HCT116 (cell line): ENCODE measurements around the gene HEPACAM. TPM values are rescaled to one million over a fixed set of nuclear protein-coding genes. Genes with fewer than 3 reads are reported as not detected.

Source experiments
- ATAC-seq: fragments of 200-7000 bp; cut with Tn5 transposase; 2 replicates; pipeline ENCODE4 v1.9.1; 2020; ENCODE audit warnings: mild to moderate bottlenecking, moderate library complexity
- BruUV-seq: library from RNA; stranded (reverse); fragments of 400-500 nt; replicated peaks from 2 replicates; lab custom pipeline; 2021; lab: Mats Ljungman, UMichigan
- CTCF ChIA-PET: fragments of 300-600 bp; sonication (Branson Sonifier 250); formaldehyde crosslinking; loops from one replicate; lab custom pipeline; 2021; ENCODE audit warnings: antibody characterized with exemption; lab: Charles Lee
- POLR2A ChIA-PET: fragments of 300-600, 350-600 bp; sonication (Branson Sonifier 250); formaldehyde crosslinking; loops from one replicate; lab custom pipeline; 2021; ENCODE audit warnings: antibody characterized with exemption; lab: Charles Lee
- RAD21 ChIA-PET, 2 experiments: fragments of 300-600 bp; sonication (Branson Sonifier 250); formaldehyde crosslinking; loops; one replicate each; lab custom pipeline; 2023; ENCODE audit warnings: low total read pairs in 2 of 2; ENCODE audit not compliant: uncharacterized antibody in 2 of 2, unreplicated experiment in 2 of 2, low non-redundant PET in 1 of 2; lab: Charles Lee
- DNase-seq: peaks from one replicate; pipeline ENCODE4 v3.0.0-alpha.2; 2010; ENCODE audit warnings: low read depth, low spot score
- H2AFZ ChIP-seq: fragments of 200-600 bp; shearing (Covaris generic), sonication (generic); 2 replicates; pipeline ENCODE4 v1.6.1; 2017; ENCODE audit warnings: low read depth, mixed run types, mixed read lengths, antibody characterized with exemption, low read length; ENCODE audit not compliant: poor library complexity, severe bottlenecking
- H3K27ac ChIP-seq: 2 replicates; pipeline ENCODE4 v1.5.1; 2012; ENCODE audit warnings: low read depth, low read length
- H3K27me3 ChIP-seq: fragments of 200-600 bp; sonication (generic); 2 replicates; pipeline ENCODE4 v1.6.1; 2016; ENCODE audit warnings: mixed run types, low read length, mixed read lengths; ENCODE audit not compliant: insufficient read depth
- H3K36me3 ChIP-seq, 2 experiments: fragments of 200-500 bp in 1 of 2; fragments of 200-600 bp in 1 of 2; sonication (Bioruptor generic) in 1 of 2; sonication (generic) in 1 of 2; 2 replicates each; pipeline versions ENCODE4 v1.5.1 to v1.6.1; 2014 to 2016; ENCODE audit warnings: low read length in 2 of 2, inconsistent platforms in 1 of 2, mixed read lengths in 1 of 2, mixed run types in 1 of 2; ENCODE audit not compliant: insufficient read depth in 2 of 2, control insufficient read depth in 1 of 2
- H3K4me1 ChIP-seq, 2 experiments: fragments of 200-600 bp in 1 of 2; sonication (generic) in 1 of 2; 2 replicates each; pipeline versions ENCODE4 v1.5.1 to v1.6.1; 2012 to 2017; ENCODE audit warnings: low read length in 2 of 2, inconsistent platforms in 1 of 2, mild to moderate bottlenecking in 1 of 2, mixed read lengths in 1 of 2, mixed run types in 1 of 2, moderate library complexity in 1 of 2; ENCODE audit not compliant: insufficient read depth in 2 of 2, control insufficient read depth in 1 of 2
- H3K4me2 ChIP-seq: fragments of 200-600 bp; sonication (generic); 2 replicates; pipeline ENCODE4 v1.6.1; 2017; ENCODE audit warnings: mixed run types, low read length, mixed read lengths
- H3K4me3 ChIP-seq, 2 experiments: fragments of 200-600 bp in 1 of 2; sonication (generic) in 1 of 2; replicated peaks in 1 of 2; 2 replicates each; pipeline ENCODE4 v1.5.1; 2011 to 2016; ENCODE audit warnings: low read length in 2 of 2, control low read depth in 1 of 2, low read depth in 1 of 2, mild to moderate bottlenecking in 1 of 2, mixed read lengths in 1 of 2, mixed run types in 1 of 2
- H3K79me2 ChIP-seq: fragments of 200-600 bp; sonication (generic); 2 replicates; pipeline ENCODE4 v1.6.1; 2017; ENCODE audit warnings: mild to moderate bottlenecking, mixed run types, low read length, moderate library complexity, mixed read lengths; ENCODE audit not compliant: insufficient read depth
- H3K9ac ChIP-seq: fragments of 200-600 bp; sonication (generic); 2 replicates; pipeline ENCODE4 v1.6.1; 2016; ENCODE audit warnings: low read length, mixed read lengths
- H3K9me2 ChIP-seq: fragments of 200-600 bp; sonication (generic), shearing (Covaris generic); 2 replicates; pipeline ENCODE4 v1.6.1; 2017; ENCODE audit warnings: mixed run types, mild to moderate bottlenecking, moderate library complexity; ENCODE audit not compliant: insufficient read depth
- H3K9me3 ChIP-seq, 2 experiments: fragments of 200-500 bp in 1 of 2; fragments of 200-600 bp in 1 of 2; sonication (Bioruptor generic) in 1 of 2; sonication (generic) in 1 of 2; 2 replicates each; pipeline ENCODE4 v1.6.1; 2014 to 2017; ENCODE audit warnings: low read length in 2 of 2, mixed read lengths in 2 of 2, inconsistent platforms in 1 of 2, low read depth in 1 of 2, mild to moderate bottlenecking in 1 of 2, mixed run types in 1 of 2, moderate library complexity in 1 of 2; ENCODE audit not compliant: control insufficient read depth in 1 of 2, insufficient read depth in 1 of 2
- H4K20me1 ChIP-seq: fragments of 200-600 bp; sonication (generic), shearing (Covaris generic); 2 replicates; pipeline ENCODE4 v1.6.1; 2017; ENCODE audit warnings: mixed run types, mild to moderate bottlenecking, moderate library complexity; ENCODE audit not compliant: insufficient read depth
- ELF1 ChIP-seq: IDR thresholded peaks from 2 replicates; pipeline ENCODE4 v1.6.1; 2012; ENCODE audit warnings: low read depth, borderline replicate concordance
- EZH2 ChIP-seq: fragments of 200-600 bp; sonication (generic); IDR thresholded peaks from 2 replicates; pipeline ENCODE4 v1.6.1; 2017; ENCODE audit warnings: antibody characterized with exemption, mixed run types
- EZH2phosphoT487 ChIP-seq: fragments of 200-600 bp; IDR thresholded peaks from 2 replicates; pipeline ENCODE4 v1.6.1; 2018; ENCODE audit warnings: antibody characterized with exemption, borderline replicate concordance
- FOSL1 ChIP-seq: IDR thresholded peaks from 2 replicates; pipeline ENCODE4 v1.6.1; 2012; ENCODE audit warnings: low read depth
- JUND ChIP-seq: IDR thresholded peaks from 2 replicates; pipeline ENCODE4 v1.6.1; 2012
- RAD21 ChIP-seq: IDR thresholded peaks from 2 replicates; pipeline ENCODE4 v1.6.1; 2012; ENCODE audit warnings: low read depth, mild to moderate bottlenecking
- TCF7L2 ChIP-seq: IDR thresholded peaks from 2 replicates; pipeline ENCODE4 v1.7.0; 2011; ENCODE audit warnings: borderline replicate concordance, inconsistent platforms; ENCODE audit not compliant: insufficient read depth, insufficient read length; ENCODE audit errors: extremely low read depth
- ZFX ChIP-seq: fragments of 450-650 bp; IDR thresholded peaks from 2 replicates; pipeline ENCODE4 v1.6.1; 2017
- intact Hi-C: fragments of 100-400 bp; cut with micrococcal nuclease; formaldehyde crosslinking; loops from 2 replicates; pipeline ENCODE4 v1.10.0; 2022
- total RNA-seq: library from RNA; stranded (reverse); gene quantifications from one replicate; pipeline ENCODE4 v1.2.1, GENCODE V29; 2021; ENCODE audit not compliant: unreplicated experiment
- TF ChIP-seq, protein P1 (sequence below): IDR thresholded peaks from 2 replicates; pipeline ENCODE4 v1.6.1; 2012

HEPACAM gene
- total RNA-seq, 1 experiment from 2014 or later, result not detected

DNA sequence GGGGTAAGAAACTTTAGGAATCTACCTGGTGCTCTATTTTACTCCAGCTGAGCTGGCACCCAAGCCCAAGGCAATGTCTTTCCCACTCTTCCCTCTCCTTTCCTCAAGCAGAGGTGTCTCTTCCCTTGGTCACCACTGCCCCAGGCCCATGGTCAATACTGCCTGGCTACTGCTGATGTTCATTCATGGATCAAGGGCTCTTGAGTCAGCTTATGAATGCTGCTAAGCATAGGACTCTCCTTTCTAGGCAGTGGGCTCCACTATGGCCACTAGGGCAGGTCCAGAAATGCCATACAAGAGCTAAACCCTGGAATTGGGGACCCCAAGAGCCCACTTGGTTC lies 19.5 kb downstream of the HEPACAM start:
- CTCF ChIA-PET, result no interaction called here
- peaks cover 0 to 5% of the 10 kb centered on the region in 2 experiments; a peak in 1 of 4 replicates for H3K4me1 ChIP-seq
- no peak overlapping the region for H3K4me3 ChIP-seq
- H4K20me1 ChIP-seq, result no peaks in the 10 kb centered on the region
- ATAC-seq (no peak), DNase-seq (no peak)
- no peak overlapping the region for H2AFZ ChIP-seq
- H3K36me3 ChIP-seq, result no peaks in the 10 kb centered on the region
- H3K9ac ChIP-seq, result no peak overlapping the region
- RAD21 ChIA-PET, result no interaction called here
- no peaks in the 10 kb centered on the region for H3K9me2 ChIP-seq
- no peaks in the 10 kb centered on the region; a peak in 1 of 4 replicates for H3K9me3 ChIP-seq
- intact Hi-C loops, result no loop called here
- no peaks in the 10 kb centered on the region for H3K79me2 ChIP-seq
- POLR2A ChIA-PET, result no interaction called here
- no peak overlapping the region for H3K27ac ChIP-seq
- no TSS peak for BruUV-seq
- no peak overlapping the region for H3K4me2 ChIP-seq
- no peak for TF ChIP-seq ZFX
- no peak for TF ChIP-seq EZH2phosphoT487
- TF ChIP-seq, protein P1, sequence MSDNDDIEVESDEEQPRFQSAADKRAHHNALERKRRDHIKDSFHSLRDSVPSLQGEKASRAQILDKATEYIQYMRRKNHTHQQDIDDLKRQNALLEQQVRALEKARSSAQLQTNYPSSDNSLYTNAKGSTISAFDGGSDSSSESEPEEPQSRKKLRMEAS, result no peak
- TF ChIP-seq ELF1, result no peak
- TF ChIP-seq JUND, result no peak
- TF ChIP-seq FOSL1, result no peak
- TF ChIP-seq TCF7L2, result no peak
- no peaks in the 10 kb centered on the region for H3K27me3 ChIP-seq

DNA sequence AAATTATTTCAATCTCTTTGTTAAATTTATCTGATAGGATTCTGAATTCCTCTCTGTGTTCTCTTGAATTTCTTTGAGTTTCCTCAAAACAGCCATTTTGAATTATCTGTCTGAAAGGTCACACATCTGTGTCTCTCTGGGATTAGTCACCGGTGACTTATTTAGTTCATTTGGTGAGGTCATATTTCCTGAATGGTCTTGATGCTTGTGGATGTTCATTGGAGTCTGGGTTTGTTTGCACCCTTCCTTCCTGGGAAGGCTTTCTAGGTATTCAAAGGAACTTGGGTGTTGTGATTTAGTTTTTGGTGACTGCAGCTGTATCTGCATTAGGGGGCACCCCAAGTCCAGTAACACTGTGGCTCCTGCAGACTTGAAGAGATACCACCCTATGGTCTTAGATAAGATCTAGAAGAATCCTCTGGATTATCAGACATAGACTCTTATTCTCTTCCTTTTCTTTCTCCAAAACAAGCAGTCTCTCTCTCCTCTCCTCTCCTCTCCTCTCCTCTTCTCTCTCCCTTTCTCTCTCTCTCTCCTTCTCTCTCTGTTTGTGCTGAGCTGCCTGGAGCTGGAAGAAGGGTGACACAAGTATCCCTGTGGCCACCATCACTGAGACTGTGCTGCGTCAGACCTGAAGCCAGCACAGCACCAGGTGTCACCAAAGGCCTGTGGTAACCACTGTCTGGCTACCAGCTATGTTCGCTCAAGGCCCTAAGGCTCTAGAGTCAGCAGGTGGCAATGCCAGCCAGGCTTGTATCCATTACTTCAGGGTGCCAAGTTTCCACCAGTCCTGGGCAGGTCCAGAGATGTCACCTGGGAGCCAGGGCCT lies 20.1 kb downstream of the HEPACAM start:
- H3K9me2 ChIP-seq, result no peaks in the 10 kb centered on the region
- no peaks in the 10 kb centered on the region for H3K79me2 ChIP-seq
- peaks cover 0 to 5% of the 10 kb centered on the region in 2 experiments; a peak in 1 of 4 replicates for H3K4me1 ChIP-seq
- H3K9ac ChIP-seq, result no peak overlapping the region
- no peak for TF ChIP-seq EZH2
- no peak for TF ChIP-seq RAD21
- ChIA-PET RAD21 (no interaction called here), CTCF (no interaction called here), POLR2A (no interaction called here)
- no peaks in the 10 kb centered on the region for H3K27me3 ChIP-seq
- BruUV-seq, result no TSS peak
- ATAC-seq, result peak; percentile 52; the same call in 1 of the 2 replicates
- intact Hi-C loops, result no loop called here
- H3K27ac ChIP-seq, result no peak overlapping the region
- H3K4me2 ChIP-seq, result peak overlapping the region; percentile 15; the same call in 1 of the 2 replicates
- H3K36me3 ChIP-seq, result no peaks in the 10 kb centered on the region
- H2AFZ ChIP-seq, result no peak overlapping the region
- no peak overlapping the region for H3K4me3 ChIP-seq
- DNase-seq, result no peak
- H3K9me3 ChIP-seq, result peaks cover 0 to 3% of the 10 kb centered on the region in 2 experiments; a peak in 1 of 4 replicates
- no peaks in the 10 kb centered on the region for H4K20me1 ChIP-seq
